Left renal cortex interstitium (tissue), 4 donors: ENCODE data around the gene TXNDC11. TPM values are rescaled to one million over a fixed set of nuclear protein-coding genes. Genes with fewer than 3 reads are reported as not detected.

ENCODE experiments used
- DNase-seq, 4 donors: peaks; one replicate each; pipeline ENCODE4 v3.0.0-alpha.2; 2013; ENCODE audit warnings: low read depth in 4 of 4, low spot score in 2 of 4, missing footprints in 1 of 4
- polyA plus RNA-seq, 4 donors: library from polyadenylated mRNA; unstranded; fragments of 120-200 nt; gene quantifications; one replicate each; pipeline ENCODE4 v1.2.1, GENCODE V29; 2013; ENCODE audit not compliant: insufficient read length in 4 of 4

The TXNDC11 gene
- polyA plus RNA-seq, 4 donors, result 39.5 to 44.2 (median 41.9) TPM

GRCh38 chr16:11721781-11722467, 20.7 kb downstream of the TXNDC11 start:
- no peak for DNase-seq

GRCh38 chr16:11719762-11720161, 22.9 kb downstream of the TXNDC11 start:
- no peak for DNase-seq

- no peak for DNase-seq
These were observed 23.5 kb downstream of the TXNDC11 start for GRCh38 chr16:11719171-11719570.

DNA sequence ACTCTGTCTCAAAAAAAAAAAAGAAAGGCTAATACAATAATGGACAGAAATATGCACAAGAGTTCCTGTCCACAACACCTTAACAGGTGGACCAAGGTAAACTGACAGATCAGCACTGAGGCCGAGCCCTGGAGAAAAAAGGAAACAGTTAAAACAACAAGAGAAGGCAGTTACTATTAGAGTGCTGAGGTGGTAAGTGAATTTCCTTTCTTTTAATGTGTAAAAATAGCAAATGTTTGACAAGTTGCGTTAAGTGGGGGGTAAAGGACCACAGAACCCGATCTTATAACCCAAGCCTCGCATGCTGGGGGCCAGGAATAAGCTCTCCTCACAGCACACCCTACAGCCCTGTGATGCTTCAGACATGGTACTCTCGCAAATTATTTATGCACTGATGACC, 24.8 kb downstream of the TXNDC11 start:
- DNase-seq, result no peak

- no peak for DNase-seq
These were observed 26.3 kb downstream of the TXNDC11 start for GRCh38 chr16:11716336-11716735.

DNA sequence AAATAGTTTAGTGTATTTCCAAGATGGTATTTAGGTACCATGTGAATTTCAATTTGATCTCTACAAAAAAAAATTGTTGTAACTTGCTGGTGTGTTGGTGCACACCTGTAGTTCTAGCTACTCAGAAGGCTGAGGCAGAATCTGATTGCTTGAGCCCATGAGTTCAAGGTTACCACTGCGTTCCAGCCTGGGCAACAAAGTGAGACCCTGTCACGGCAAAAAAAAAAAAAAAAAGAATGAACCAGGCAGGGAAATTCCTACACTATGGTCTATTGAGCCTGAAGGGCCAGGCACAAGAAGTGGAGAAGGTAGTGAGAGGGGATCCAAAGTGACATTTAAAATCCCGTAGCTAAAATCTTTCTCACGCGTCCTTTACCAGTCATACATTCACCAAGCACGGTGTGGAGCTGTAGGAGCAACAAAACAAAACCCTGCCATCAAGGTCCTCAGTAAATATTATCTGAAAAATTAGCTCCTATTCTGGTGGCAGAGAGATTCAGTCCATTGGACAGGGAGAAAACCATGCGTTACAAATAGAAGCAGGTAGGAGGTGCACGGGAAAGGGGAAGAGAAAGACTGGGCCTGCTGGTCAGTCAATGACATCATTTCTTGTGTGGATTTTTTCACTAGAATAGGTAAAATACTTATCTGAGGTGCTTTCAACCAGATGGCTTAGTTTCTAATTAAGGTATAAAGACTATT, 27.3 kb downstream of the TXNDC11 start:
- no peak for DNase-seq

GRCh38 chr16:11712122-11712521, 30.5 kb downstream of the TXNDC11 start:
- DNase-seq, result no peak

- no peak for DNase-seq
These were observed 31.0 kb downstream of the TXNDC11 start for GRCh38 chr16:11711662-11712061.

GRCh38 chr16:11708421-11708820, 34.2 kb downstream of the TXNDC11 start:
- no peak for DNase-seq

DNA sequence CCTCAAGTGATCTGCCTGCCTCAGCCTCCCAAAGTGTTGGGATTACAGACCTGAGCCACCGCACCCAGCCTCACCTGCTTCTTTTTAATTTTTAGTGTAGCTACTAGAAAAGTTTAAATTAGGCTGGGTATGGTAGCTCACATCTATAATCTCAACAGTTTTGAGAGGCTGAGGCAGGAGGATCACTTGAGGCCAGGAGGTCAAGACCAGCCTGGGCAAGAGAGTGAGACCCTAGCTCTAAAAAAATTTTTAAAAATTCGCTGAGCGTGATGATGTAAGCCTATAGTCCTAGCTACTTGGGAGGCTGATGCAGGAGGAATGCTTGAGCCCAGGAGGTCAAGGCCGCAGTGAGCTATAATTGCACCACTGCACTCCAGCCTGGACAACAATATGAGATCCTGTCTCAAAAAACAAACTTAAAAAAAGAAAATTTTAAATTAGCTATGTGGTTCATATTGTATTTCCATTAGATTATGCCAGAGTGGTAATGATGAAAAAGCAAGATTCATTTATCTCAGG, 34.9 kb downstream of the TXNDC11 start:
- DNase-seq, result no peak

DNA sequence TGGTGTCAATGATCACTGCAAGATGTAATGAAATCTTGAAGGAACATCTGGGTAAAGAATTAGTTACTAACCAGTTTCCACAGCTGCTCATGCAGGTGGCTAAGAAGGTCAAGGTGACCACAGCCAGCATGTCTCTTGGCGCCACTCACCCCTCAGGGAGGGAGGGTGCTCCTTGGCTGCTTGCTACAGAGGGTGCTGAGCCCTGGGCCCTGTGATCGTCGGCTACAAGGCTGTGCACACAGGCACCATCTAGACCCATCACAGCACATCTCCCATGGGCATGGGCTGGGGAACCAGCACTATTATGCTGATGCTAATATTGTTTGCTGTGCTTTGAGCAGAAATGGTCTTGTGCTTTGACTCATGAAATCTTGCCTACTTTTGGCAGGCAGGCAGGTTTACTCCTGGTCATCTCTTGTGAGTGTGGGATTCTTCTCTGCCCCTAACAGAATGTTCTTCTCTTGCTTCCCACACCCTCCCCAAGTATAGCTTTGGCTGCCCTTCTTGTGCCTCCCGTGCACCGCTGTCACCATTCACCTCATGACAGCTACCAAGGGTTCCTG, 36.4 kb downstream of the TXNDC11 start:
- DNase-seq, result no peak

- no peak for DNase-seq
These were observed 37.2 kb downstream of the TXNDC11 start for GRCh38 chr16:11705311-11706025.

GRCh38 chr16:11700264-11701029, 42.2 kb downstream of the TXNDC11 start:
- DNase-seq, result no peak

DNA sequence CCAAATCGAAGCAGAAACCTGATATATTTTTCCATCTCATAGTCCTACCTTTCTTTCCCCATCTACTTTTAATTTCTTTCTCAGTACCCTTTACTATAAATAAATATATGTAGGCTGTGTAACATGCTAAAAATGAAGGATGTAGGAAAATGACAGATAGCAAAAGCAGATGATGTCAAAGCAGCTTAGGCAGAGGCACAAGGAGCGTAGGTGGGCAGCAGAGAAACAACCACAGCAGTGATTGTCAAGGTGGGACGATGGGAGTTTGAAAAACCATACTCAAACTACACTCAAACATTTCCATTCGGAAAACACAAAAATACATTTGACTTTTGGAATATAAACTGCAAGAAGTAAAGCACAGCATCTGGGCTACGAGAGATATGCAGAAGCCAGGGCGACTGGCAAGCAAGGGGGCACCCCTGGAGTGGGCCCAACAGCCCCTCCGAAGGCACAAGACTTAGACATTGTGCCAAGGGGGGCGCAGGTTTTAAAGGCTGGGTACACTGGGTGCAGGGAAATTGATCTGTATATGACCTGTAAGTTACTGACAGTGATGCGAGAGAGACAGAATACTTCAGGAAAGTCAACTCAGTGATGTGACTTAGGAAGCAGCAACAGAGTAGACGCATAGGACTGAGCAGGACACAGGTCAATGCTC, 43.3 kb downstream of the TXNDC11 start:
- no peak for DNase-seq

GRCh38 chr16:11698271-11698689, 44.4 kb downstream of the TXNDC11 start:
- no peak for DNase-seq

DNA sequence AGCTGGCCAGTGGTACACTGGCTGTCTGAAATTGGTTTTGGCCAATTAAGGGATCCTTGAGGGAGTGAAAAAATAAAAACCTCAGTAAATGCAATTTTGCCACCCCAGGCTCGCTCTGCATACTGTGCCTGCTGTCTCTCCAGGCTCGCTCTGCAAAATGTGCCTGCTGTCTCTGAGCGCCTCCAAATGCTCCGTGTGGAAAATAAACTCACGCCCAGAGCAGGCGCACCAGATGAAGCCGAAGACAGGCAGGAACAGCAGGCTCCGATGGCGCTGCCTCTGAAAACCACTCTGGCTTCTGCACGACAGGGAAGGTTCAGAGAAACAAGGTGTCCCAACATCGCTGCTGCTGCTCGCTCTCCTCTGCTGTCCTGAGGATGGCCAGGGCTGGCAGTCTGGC, 45.3 kb downstream of the TXNDC11 start:
- no peak for DNase-seq

- DNase-seq, result no peak
These were observed 46.2 kb downstream of the TXNDC11 start for GRCh38 chr16:11696266-11697012.

DNA sequence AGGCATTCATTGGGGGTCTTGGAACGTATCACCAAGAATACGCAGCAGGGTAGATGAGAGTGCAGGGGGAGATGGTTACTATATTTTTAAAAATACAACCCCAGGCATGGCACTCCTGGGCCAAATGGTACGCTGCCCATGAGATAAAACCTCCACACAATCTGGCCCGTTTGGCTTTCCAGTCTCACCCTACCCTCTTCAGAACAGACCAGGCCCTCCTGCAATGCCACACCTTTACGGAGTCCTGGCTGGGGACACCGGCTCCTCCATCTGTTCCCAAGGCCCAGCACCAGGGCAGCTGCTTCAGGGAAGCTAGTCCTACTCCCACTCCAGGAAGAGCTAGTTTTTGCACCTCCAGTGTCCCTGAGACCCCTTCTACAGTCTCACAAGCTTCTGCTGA, 50.0 kb downstream of the TXNDC11 start:
- DNase-seq, result no peak

- no peak for DNase-seq
These were observed 50.5 kb downstream of the TXNDC11 start for GRCh38 chr16:11692171-11692570.
